Measurements from ENCODE around the gene GOT1. TPM values are rescaled to one million over a fixed set of nuclear protein-coding genes. Genes with fewer than 3 reads are reported as not detected.

GOT1 gene
- polyA plus RNA-seq, 3 donors from 2014 or later: 21.7 to 29.0 (median 27.6) TPM

- Mint-ChIP-seq H3K27me3 (ENCODE audit: low read depth in 3 of 3) (peaks cover 3 to 12% (median 12%) of the 10 kb centered on the region in 3 donors), H3K36me3 (no peaks in the 10 kb centered on the region), H3K4me3 (no peak overlapping the region), H3K9me3 (no peaks in the 10 kb centered on the region), H3K27ac (no peak overlapping the region), H3K4me1 (peaks cover 35 to 36% of the 10 kb centered on the region in 2 donors)
- no peak for DNase-seq
Observed at GRCh38 chr10:99427566-99428190, 2.7 kb downstream of the GOT1 start.

DNA sequence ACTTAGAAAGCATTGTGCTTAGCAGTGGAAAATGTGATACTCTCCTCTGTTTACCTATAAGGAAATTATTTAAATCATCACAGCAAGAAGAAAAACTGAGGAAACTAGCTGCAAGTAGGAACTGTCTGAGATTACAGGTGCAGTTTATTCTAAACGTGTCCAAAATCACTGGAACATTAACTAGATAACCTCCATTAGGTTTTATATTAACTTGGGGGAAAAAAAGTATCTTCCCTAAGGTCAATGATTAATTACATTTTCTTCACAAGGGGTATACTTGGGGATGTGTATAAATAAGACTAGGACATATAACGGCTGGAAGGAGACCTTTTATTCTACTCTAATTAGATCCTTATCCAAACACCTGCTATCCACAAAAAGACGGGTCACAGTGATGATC is 3.7 kb downstream of the GOT1 start:
- H3K27me3 Mint-ChIP-seq (ENCODE audit: low read depth in 3 of 3): peaks cover 3 to 12% (median 10%) of the 10 kb centered on the region in 3 donors
- H3K9me3 Mint-ChIP-seq: no peaks in the 10 kb centered on the region
- no peak for DNase-seq
- H3K36me3 Mint-ChIP-seq: peaks cover 0 to 3% (median 0%) of the 10 kb centered on the region in 3 donors
- H3K4me3 Mint-ChIP-seq: no peak overlapping the region
- H3K27ac Mint-ChIP-seq: no peak overlapping the region
- peaks cover 28 to 29% of the 10 kb centered on the region in 2 donors for H3K4me1 Mint-ChIP-seq

- Mint-ChIP-seq H3K4me3 (no peak overlapping the region), H3K36me3 (peaks cover 0 to 6% (median 5%) of the 10 kb centered on the region in 3 donors), H3K27me3 (ENCODE audit: low read depth in 3 of 3) (peaks cover 0 to 3% (median 2%) of the 10 kb centered on the region in 3 donors), H3K4me1 (peaks cover 16% of the 10 kb centered on the region in 2 donors), H3K9me3 (no peaks in the 10 kb centered on the region), H3K27ac (no peak overlapping the region)
- no peak for DNase-seq
Observed at GRCh38 chr10:99425204-99425603, 5.2 kb downstream of the GOT1 start.

DNA sequence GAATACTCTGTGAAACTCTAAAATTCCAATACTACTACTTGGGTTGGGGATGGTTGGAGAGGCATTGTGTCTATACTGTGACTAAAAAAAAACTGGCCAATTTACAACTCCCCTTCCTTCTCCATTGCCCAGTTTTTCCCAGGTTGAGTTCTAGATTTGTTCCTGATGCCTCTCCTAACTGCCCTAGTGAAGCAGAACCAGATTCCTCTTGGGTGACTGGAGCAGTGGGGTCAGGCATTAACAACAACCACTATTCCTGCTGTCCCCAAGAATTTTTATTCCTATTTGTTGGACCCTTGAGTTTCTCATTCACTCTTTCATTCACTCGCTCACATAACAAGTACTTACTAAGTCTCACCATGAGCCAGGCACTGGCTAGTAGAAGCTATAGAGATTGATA is 5.8 kb downstream of the GOT1 start:
- Mint-ChIP-seq H3K27me3 (ENCODE audit: low read depth in 3 of 3) (peaks cover 0 to 3% (median 2%) of the 10 kb centered on the region in 3 donors), H3K4me3 (no peak overlapping the region), H3K36me3 (peaks cover 2 to 11% (median 10%) of the 10 kb centered on the region in 3 donors), H3K4me1 (peaks cover 10 to 11% of the 10 kb centered on the region in 2 donors), H3K27ac (no peak overlapping the region), H3K9me3 (no peaks in the 10 kb centered on the region)
- no peak for DNase-seq

DNA sequence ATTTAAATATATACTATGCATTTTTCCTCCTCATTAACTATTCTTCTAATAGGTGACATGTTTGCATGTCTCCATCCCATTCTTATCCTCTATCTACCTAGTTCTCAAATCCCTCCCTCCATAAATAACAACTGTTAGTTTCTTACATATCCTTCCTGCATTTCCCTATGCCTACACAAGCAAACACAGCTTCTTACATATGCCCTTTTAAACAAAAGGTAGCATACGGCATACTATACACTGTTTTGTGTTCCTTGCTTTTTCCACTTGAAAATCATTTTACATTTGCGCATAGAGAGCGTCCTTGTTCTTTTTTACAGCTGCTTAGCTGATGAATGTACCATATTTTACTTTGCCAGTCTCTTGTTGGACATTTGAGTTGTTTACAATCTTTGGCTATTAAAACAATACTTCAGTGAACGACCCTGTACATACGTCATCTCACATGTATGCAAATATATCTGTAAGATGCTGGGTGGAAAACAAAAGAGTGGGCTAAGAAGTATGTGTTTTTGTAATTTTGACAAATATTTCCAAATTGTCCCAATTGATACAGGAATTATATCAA is 7.8 kb downstream of the GOT1 start:
- Mint-ChIP-seq H3K4me1 (peaks cover 0 to 2% of the 10 kb centered on the region in 2 donors), H3K9me3 (no peaks in the 10 kb centered on the region), H3K36me3 (peaks cover 10 to 27% (median 23%) of the 10 kb centered on the region in 3 donors)

GRCh38 chr10:99421233-99421739 is 9.1 kb downstream of the GOT1 start:
- peaks cover 10 to 31% (median 25%) of the 10 kb centered on the region in 3 donors for H3K36me3 Mint-ChIP-seq

More for the DNA sequence above, 7.8 kb downstream of the GOT1 start:
- no peak overlapping the region for H3K4me3 Mint-ChIP-seq
- no peak for DNase-seq
- peaks cover 0 to 2% (median 2%) of the 10 kb centered on the region in 3 donors for H3K27me3 Mint-ChIP-seq (ENCODE audit: low read depth in 3 of 3)
- H3K27ac Mint-ChIP-seq: no peak overlapping the region

DNA sequence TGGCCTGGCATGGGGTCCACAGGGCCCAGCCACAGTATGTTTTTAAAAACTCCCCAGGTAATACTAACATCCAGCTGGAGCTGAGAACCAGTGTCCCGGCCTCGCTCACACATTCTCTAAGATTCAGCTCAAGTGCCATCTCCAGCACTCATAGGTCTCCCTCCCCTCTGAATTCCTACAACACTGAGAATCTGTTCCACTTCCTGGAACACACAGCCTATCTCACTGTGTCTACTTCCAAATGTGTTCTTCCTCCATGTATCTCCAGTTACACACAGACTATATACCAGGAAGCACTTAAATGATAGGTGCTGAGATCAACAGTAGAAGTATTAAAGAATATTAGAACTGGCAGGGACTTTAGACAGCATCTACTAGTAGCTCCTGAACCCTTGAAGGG is 10.7 kb downstream of the GOT1 start:
- Mint-ChIP-seq H3K4me3 (no peak overlapping the region), H3K36me3 (peaks cover 10 to 40% (median 34%) of the 10 kb centered on the region in 3 donors), H3K27ac (peak overlapping the region in 1 of 6 donors; percentile 25), H3K9me3 (no peaks in the 10 kb centered on the region), H3K27me3 (ENCODE audit: low read depth in 3 of 3) (peaks cover 0 to 2% (median 2%) of the 10 kb centered on the region in 3 donors), H3K4me1 (peaks cover 0 to 2% of the 10 kb centered on the region in 2 donors)
- no peak for DNase-seq

More at GRCh38 chr10:99421233-99421739, 9.1 kb downstream of the GOT1 start:
- no peak for DNase-seq
- Mint-ChIP-seq H3K27me3 (ENCODE audit: low read depth in 3 of 3) (peaks cover 0 to 2% (median 2%) of the 10 kb centered on the region in 3 donors), H3K9me3 (no peaks in the 10 kb centered on the region), H3K4me3 (no peak overlapping the region), H3K4me1 (peaks cover 0 to 2% of the 10 kb centered on the region in 2 donors), H3K27ac (peak overlapping the region in 1 of 6 donors; percentile 1)

DNA sequence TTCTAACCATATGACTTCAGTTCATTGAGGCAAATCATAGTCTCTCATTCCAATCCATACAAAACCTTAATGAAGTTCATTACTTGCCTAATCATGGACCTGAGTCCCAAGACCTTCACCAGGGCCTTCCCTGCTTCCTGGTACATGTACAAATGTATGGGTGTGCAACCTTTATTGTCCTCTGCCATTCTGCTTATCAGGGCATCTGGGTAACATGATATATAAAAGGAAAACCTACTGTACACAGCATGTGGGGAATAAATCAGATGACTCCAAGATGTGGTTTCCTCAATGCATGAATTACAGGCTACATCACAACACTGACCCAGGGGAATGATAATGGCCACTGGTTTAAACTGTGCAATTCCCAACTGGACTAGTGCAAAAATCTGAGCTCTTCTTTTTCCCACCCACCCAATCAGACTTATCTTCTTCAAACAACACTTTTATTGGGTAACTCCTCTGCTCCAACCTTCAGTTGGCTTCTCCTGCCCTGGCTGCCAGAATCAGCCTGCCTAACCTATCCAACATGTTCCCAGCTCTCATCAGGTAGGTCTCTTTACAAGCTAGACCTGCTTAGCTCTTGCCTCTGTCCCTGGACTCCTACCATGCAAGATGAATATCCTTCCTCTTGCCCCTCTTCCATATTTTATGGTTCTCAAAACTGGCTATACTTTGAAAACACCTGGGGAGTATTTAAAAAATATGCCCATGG is 11.4 kb downstream of the GOT1 start:
- Mint-ChIP-seq H3K9me3 (no peaks in the 10 kb centered on the region), H3K27me3 (ENCODE audit: low read depth in 3 of 3) (peaks cover 0 to 2% (median 2%) of the 10 kb centered on the region in 3 donors), H3K36me3 (peaks cover 10 to 40% (median 34%) of the 10 kb centered on the region in 3 donors), H3K4me3 (no peak overlapping the region), H3K4me1 (peaks cover 0 to 3% of the 10 kb centered on the region in 2 donors), H3K27ac (no peak overlapping the region)
- no peak for DNase-seq

- H3K27me3 Mint-ChIP-seq (ENCODE audit: low read depth in 3 of 3): no peaks in the 10 kb centered on the region
- no peak overlapping the region for H3K27ac Mint-ChIP-seq
- no peaks in the 10 kb centered on the region for H3K9me3 Mint-ChIP-seq
- no peak overlapping the region for H3K4me3 Mint-ChIP-seq
- peaks cover 5 to 27% (median 20%) of the 10 kb centered on the region in 3 donors for H3K36me3 Mint-ChIP-seq
- H3K4me1 Mint-ChIP-seq: peaks cover 0 to 2% of the 10 kb centered on the region in 2 donors
- no peak for DNase-seq
Observed at GRCh38 chr10:99412099-99412498, 18.3 kb downstream of the GOT1 start.

GRCh38 chr10:99411546-99411945 is 18.9 kb downstream of the GOT1 start:
- H3K4me1 Mint-ChIP-seq: peaks cover 0 to 2% of the 10 kb centered on the region in 2 donors
- no peak overlapping the region for H3K27ac Mint-ChIP-seq

DNA sequence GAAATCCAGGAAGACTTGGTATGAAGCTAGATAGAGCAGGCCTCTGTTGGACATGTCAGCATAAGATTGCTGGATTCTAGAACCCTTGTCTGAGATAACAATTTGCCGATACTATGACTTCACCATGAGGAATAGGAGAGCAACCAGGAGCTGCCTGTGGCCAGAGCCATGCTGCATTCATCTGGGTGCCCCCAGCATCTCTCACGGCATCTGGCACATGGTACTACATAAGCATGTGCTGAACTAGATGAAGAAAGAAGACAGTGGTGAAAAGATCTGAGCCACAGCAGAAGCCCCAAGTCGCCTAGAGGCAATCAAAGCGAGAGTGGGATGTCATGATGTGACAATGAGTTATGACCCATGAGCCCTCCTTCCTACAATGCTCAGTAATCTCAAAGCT is 19.5 kb downstream of the GOT1 start:
- DNase-seq: no peak
- H3K4me3 Mint-ChIP-seq: no peak overlapping the region
- H3K4me1 Mint-ChIP-seq: peaks cover 0 to 2% of the 10 kb centered on the region in 2 donors
- peaks cover 7 to 28% (median 15%) of the 10 kb centered on the region in 3 donors for H3K36me3 Mint-ChIP-seq
- H3K27me3 Mint-ChIP-seq (ENCODE audit: low read depth in 3 of 3): no peaks in the 10 kb centered on the region
- no peaks in the 10 kb centered on the region for H3K9me3 Mint-ChIP-seq
- H3K27ac Mint-ChIP-seq: no peak overlapping the region

More at GRCh38 chr10:99411546-99411945, 18.9 kb downstream of the GOT1 start:
- no peak for DNase-seq
- H3K4me3 Mint-ChIP-seq: no peak overlapping the region
- no peaks in the 10 kb centered on the region for H3K9me3 Mint-ChIP-seq
- peaks cover 5 to 28% (median 20%) of the 10 kb centered on the region in 3 donors for H3K36me3 Mint-ChIP-seq
- no peaks in the 10 kb centered on the region for H3K27me3 Mint-ChIP-seq (ENCODE audit: low read depth in 3 of 3)

DNA sequence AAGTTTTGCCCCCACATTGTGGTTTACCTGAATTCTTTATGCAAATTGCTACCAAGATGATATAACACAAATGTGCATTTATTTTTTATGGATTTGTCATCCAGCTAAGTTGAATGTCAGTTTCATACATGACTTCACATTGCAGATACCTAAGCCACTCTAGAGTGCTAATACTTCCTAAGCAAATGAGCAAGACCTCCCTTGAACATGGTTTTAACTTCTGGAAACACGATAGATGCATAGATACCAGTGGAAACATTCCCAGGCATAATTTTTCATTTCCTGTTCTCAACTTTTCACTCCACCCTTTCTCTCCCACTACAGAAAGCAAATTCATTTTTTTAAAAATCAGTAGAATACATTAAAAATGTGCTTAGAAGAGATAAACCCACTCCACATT is 20.3 kb downstream of the GOT1 start:
- Mint-ChIP-seq H3K27ac (no peak overlapping the region), H3K27me3 (ENCODE audit: low read depth in 3 of 3) (no peaks in the 10 kb centered on the region), H3K4me1 (peaks cover 0 to 2% of the 10 kb centered on the region in 2 donors), H3K4me3 (no peak overlapping the region), H3K9me3 (no peaks in the 10 kb centered on the region), H3K36me3 (peaks cover 14 to 30% (median 17%) of the 10 kb centered on the region in 3 donors)
- no peak for DNase-seq

DNA sequence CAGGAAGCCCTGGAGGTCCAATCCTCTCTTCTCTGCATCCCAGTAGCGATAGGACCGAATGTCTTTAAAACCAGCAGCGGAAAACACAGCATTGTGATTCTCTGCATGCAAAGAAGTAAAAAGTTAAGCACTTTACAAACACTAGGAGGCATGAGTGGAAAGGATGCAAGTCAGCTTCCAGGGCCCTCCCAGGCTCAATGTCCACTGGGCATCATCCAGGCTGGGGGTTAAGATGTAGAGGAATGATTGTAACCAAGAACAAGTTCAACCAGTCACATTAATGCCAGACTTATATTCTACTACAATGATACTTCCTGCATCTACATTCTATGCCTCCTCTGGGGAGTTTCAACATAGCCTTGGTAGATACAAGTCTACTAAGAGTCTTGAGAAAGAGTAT is 24.3 kb downstream of the GOT1 start:
- Mint-ChIP-seq H3K27ac (no peak overlapping the region), H3K27me3 (ENCODE audit: low read depth in 3 of 3) (no peaks in the 10 kb centered on the region), H3K9me3 (no peaks in the 10 kb centered on the region), H3K4me3 (no peak overlapping the region), H3K36me3 (peaks cover 24 to 56% (median 34%) of the 10 kb centered on the region in 3 donors), H3K4me1 (no peaks in the 10 kb centered on the region)
- DNase-seq: no peak

DNA sequence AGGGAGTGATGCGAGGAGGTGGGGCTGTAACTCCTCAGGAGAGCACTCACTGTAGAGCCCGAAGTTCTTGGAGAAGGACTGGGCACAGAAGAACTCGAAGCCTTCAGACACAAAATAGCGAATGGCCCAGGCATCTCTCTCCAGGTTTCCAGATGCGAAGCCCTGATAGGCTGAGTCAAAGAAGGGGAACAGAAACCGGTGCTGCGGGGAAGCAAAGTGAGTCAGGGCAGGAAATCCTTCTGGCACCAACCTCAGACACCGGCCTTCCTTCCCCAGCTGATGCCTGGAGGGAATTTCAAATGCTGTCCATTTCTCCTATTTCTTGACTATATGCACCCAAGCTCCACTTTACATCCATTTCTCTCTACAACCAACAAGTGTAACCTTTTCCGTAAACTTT is 26.8 kb downstream of the GOT1 start:
- Mint-ChIP-seq H3K27ac (no peak overlapping the region), H3K4me1 (no peaks in the 10 kb centered on the region), H3K9me3 (no peaks in the 10 kb centered on the region), H3K36me3 (peaks cover 21 to 60% (median 34%) of the 10 kb centered on the region in 3 donors), H3K27me3 (ENCODE audit: low read depth in 3 of 3) (no peaks in the 10 kb centered on the region), H3K4me3 (no peak overlapping the region)
- no peak for DNase-seq
